Activated T-helper 2 cell treated with anti-CD3 and anti-CD28 coated beads, Interferon-gamma antibody, Interleukin-2, Interleukin-4, amounts not matched to agents 10 μg/mL and 5 μg/mL and 100 μg/mL, durations not matched to agents 14 hours and 24 hours and 36 hours (primary cell): ENCODE data around the gene EIF3K. TPM values are rescaled to one million over a fixed set of nuclear protein-coding genes. Genes with fewer than 3 reads are reported as not detected.
A peak's percentile ranks its signal among the peaks of the same experiment; 100 is the strongest.
"Not testable (repeated sequence)": the region's sequence is repeated elsewhere in the genome, so short reads cannot be mapped to it uniquely, and the experiment has no call there.

Experiments used
- DNase-seq: peaks from one replicate; pipeline ENCODE4 v3.0.0; 2021; ENCODE audit warnings: low spot score
- H3K27ac Mint-ChIP-seq: one replicate; pipeline ENCODE4 v1.8.0; 2021; ENCODE audit warnings: mixed read lengths
- H3K27me3 Mint-ChIP-seq: one replicate; pipeline ENCODE4 v1.8.0; 2021; ENCODE audit warnings: low read depth, mixed read lengths
- H3K36me3 Mint-ChIP-seq: one replicate; pipeline ENCODE4 v1.8.0; 2021; ENCODE audit warnings: low read depth, mixed read lengths
- H3K4me1 Mint-ChIP-seq: one replicate; pipeline ENCODE4 v1.8.0; 2021; ENCODE audit warnings: low read depth, mixed read lengths
- H3K4me3 Mint-ChIP-seq: one replicate; pipeline ENCODE4 v1.8.0; 2021; ENCODE audit warnings: low read depth, mild to moderate bottlenecking, moderate library complexity, mixed read lengths
- H3K9me3 Mint-ChIP-seq: one replicate; pipeline ENCODE4 v1.8.0; 2021; ENCODE audit warnings: mixed read lengths
- intact Hi-C: fragments of 100-400 bp; cut with micrococcal nuclease; formaldehyde crosslinking; loops from one replicate; pipeline ENCODE4 v1.15.1; 2023
- total RNA-seq: library from RNA; stranded (reverse); gene quantifications from 2 replicates; pipeline ENCODE4 v1.2.3, GENCODE V29; 2022

The EIF3K gene
- total RNA-seq, 1 donor from 2014 or later, result 287 TPM

- no peak for DNase-seq
- Mint-ChIP-seq H3K27me3 (no peaks in the 10 kb centered on the region), H3K9me3 (no peaks in the 10 kb centered on the region), H3K27ac (no peak overlapping the region), H3K4me3 (no peak overlapping the region), H3K36me3 (peaks cover 74% of the 10 kb centered on the region), H3K4me1 (peaks cover 2% of the 10 kb centered on the region)
- intact Hi-C loops, result no loop called here
These were observed 10.6 kb downstream of the EIF3K start for GRCh38 chr19:38629568-38629967.

GRCh38 chr19:38631301-38631700 lies 12.3 kb downstream of the EIF3K start:
- H3K27ac Mint-ChIP-seq, H3K9me3 Mint-ChIP-seq, H3K4me1 Mint-ChIP-seq, H3K4me3 Mint-ChIP-seq, DNase-seq, H3K27me3 Mint-ChIP-seq, intact Hi-C loops: not testable (repeated sequence)
- peaks cover 73% of the 10 kb centered on the region for H3K36me3 Mint-ChIP-seq

- Mint-ChIP-seq H3K4me1 (peaks cover 13% of the 10 kb centered on the region), H3K36me3 (peaks cover 72% of the 10 kb centered on the region)
- H3K9me3 Mint-ChIP-seq, intact Hi-C loops, H3K27ac Mint-ChIP-seq, H3K4me3 Mint-ChIP-seq, DNase-seq, H3K27me3 Mint-ChIP-seq: not testable (repeated sequence)
These were observed 13.0 kb downstream of the EIF3K start for GRCh38 chr19:38631811-38632475.

- Mint-ChIP-seq H3K4me1 (peaks cover 14% of the 10 kb centered on the region), H3K9me3 (no peaks in the 10 kb centered on the region), H3K27ac (no peak overlapping the region), H3K36me3 (peaks cover 71% of the 10 kb centered on the region), H3K27me3 (no peaks in the 10 kb centered on the region), H3K4me3 (no peak overlapping the region)
- DNase-seq, result no peak
- intact Hi-C loops, result no loop called here
These were observed 13.7 kb downstream of the EIF3K start for GRCh38 chr19:38632476-38633213.

GRCh38 chr19:38634757-38635482 lies 15.9 kb downstream of the EIF3K start:
- H3K9me3 Mint-ChIP-seq, result no peaks in the 10 kb centered on the region
- DNase-seq, result peak; percentile 68
- intact Hi-C loops, result loop anchor here (1.0 to 5.0 kb wide), 3 partner anchors 91 to 233 kb away; partner anchors contain the start of gene FAM98C
- peaks cover 51% of the 10 kb centered on the region for H3K36me3 Mint-ChIP-seq
- H3K4me1 Mint-ChIP-seq, result peaks cover 14% of the 10 kb centered on the region
- H3K27me3 Mint-ChIP-seq, result no peaks in the 10 kb centered on the region
- no peak overlapping the region for H3K4me3 Mint-ChIP-seq
- H3K27ac Mint-ChIP-seq, result peak overlapping the region; percentile 82

GRCh38 chr19:38635483-38636399 lies 16.8 kb downstream of the EIF3K start:
- no peaks in the 10 kb centered on the region for H3K9me3 Mint-ChIP-seq
- H3K27me3 Mint-ChIP-seq, result no peaks in the 10 kb centered on the region
- no peak for DNase-seq
- intact Hi-C loops, result loop anchor here (1.0 to 5.0 kb wide), 2 partner anchors 233 to 295 kb away; partner anchors contain the start of genes FAM98C, MRPS12 and SARS2
- peak overlapping the region; percentile 49 for H3K27ac Mint-ChIP-seq
- peaks cover 46% of the 10 kb centered on the region for H3K36me3 Mint-ChIP-seq
- peaks cover 14% of the 10 kb centered on the region for H3K4me1 Mint-ChIP-seq
- H3K4me3 Mint-ChIP-seq, result peak overlapping the region; percentile 26

GRCh38 chr19:38638461-38638860 lies 19.5 kb downstream of the EIF3K start:
- Mint-ChIP-seq H3K27me3 (no peaks in the 10 kb centered on the region), H3K9me3 (no peaks in the 10 kb centered on the region), H3K4me3 (no peak overlapping the region), H3K36me3 (peaks cover 21% of the 10 kb centered on the region), H3K27ac (no peak overlapping the region), H3K4me1 (peaks cover 17% of the 10 kb centered on the region)
- DNase-seq, result no peak
- intact Hi-C loops, result loop anchor here (5.0 kb wide), 1 partner anchor 236 kb away; the partner anchor contains the start of gene FAM98C

GRCh38 chr19:38639679-38640078 lies 20.7 kb downstream of the EIF3K start:
- H3K4me3 Mint-ChIP-seq, result no peak overlapping the region
- no peak overlapping the region for H3K27ac Mint-ChIP-seq
- no peaks in the 10 kb centered on the region for H3K27me3 Mint-ChIP-seq
- intact Hi-C loops, result loop anchor here (5.0 kb wide), 1 partner anchor 237 kb away; the partner anchor contains the start of gene FAM98C
- H3K4me1 Mint-ChIP-seq, result peaks cover 14% of the 10 kb centered on the region
- H3K9me3 Mint-ChIP-seq, result no peaks in the 10 kb centered on the region
- no peak for DNase-seq
- H3K36me3 Mint-ChIP-seq, result peaks cover 17% of the 10 kb centered on the region

- no peak for DNase-seq
- Mint-ChIP-seq H3K36me3 (peaks cover 13% of the 10 kb centered on the region), H3K27me3 (no peaks in the 10 kb centered on the region), H3K4me1 (peaks cover 12% of the 10 kb centered on the region), H3K27ac (no peak overlapping the region), H3K4me3 (no peak overlapping the region), H3K9me3 (no peaks in the 10 kb centered on the region)
- intact Hi-C loops, result no loop called here
These were observed 21.4 kb downstream of the EIF3K start for GRCh38 chr19:38640368-38640767.

GRCh38 chr19:38642176-38642575 lies 23.2 kb downstream of the EIF3K start:
- Mint-ChIP-seq H3K27ac (no peak overlapping the region), H3K4me1 (peaks cover 5% of the 10 kb centered on the region), H3K36me3 (no peaks in the 10 kb centered on the region), H3K4me3 (no peak overlapping the region), H3K27me3 (no peaks in the 10 kb centered on the region), H3K9me3 (no peaks in the 10 kb centered on the region)
- no peak for DNase-seq
- intact Hi-C loops, result no loop called here

GRCh38 chr19:38644719-38645118 lies 25.7 kb downstream of the EIF3K start:
- H3K27ac Mint-ChIP-seq, result no peak overlapping the region
- peaks cover 19% of the 10 kb centered on the region for H3K36me3 Mint-ChIP-seq
- peaks cover 18% of the 10 kb centered on the region for H3K4me1 Mint-ChIP-seq
- DNase-seq, result no peak
- intact Hi-C loops, result no loop called here
- H3K27me3 Mint-ChIP-seq, result no peaks in the 10 kb centered on the region
- no peaks in the 10 kb centered on the region for H3K9me3 Mint-ChIP-seq
- no peak overlapping the region for H3K4me3 Mint-ChIP-seq
